HG03342 (cell line): Measurements from ENCODE around the gene SIPA1L3.
"Not testable (repeated sequence)": the region's sequence is repeated elsewhere in the genome, so short reads cannot be mapped to it uniquely, and the experiment has no call there.

Experiments
- ATAC-seq: cut with Tn5 transposase; IDR thresholded peaks from one replicate; pipeline ENCODE4 v1.9.1; 2021; ENCODE audit warnings: mild to moderate bottlenecking, moderate library complexity; ENCODE audit not compliant: unreplicated experiment

The SIPA1L3 gene

GRCh38 chr19:38061294-38061693 lies 154.3 kb downstream of the SIPA1L3 start:
- no peak for ATAC-seq

GRCh38 chr19:38062959-38063761 lies 156.2 kb downstream of the SIPA1L3 start:
- no peak for ATAC-seq

- no peak for ATAC-seq
These were observed 156.9 kb downstream of the SIPA1L3 start for GRCh38 chr19:38063928-38064327.

GRCh38 chr19:38064661-38065425 lies 157.8 kb downstream of the SIPA1L3 start:
- no peak for ATAC-seq

DNA sequence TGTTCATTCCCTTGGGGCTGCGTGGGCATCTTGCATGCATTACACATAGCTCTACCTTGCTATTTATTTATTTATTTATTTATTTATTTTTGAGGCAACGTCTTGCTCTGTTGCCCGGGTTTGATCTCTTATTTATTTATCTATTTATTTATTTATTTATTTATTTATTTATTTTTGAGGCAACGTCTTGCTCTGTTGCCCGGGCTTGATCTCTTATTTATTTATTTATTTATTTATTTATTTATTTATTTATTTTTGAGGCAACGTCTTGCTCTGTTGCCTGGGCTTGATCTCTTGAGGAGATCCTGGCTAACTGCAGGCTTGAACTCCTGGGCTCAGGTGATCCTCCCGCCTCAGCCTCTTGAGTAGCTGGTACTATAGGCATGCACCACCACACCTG lies 158.8 kb downstream of the SIPA1L3 start:
- not testable (repeated sequence) for ATAC-seq

DNA sequence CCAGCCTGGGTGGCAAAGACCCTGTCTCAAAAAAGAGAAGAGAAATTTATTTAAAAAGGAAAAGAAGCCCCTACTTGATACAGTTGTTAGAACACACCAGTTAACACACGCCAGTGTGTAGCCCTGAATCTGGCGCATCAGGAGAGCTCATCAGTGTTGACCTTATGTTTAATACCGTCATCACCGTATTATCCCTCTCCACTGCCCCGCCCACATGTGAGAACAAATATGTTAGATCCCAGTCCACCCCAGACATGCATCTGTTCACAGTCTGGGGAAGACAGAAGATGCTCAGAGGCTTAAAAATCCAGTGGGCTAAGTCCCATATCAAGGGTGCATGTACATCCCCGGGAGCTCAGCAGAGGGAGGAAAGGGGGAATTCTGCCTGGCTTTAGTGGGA lies 161.8 kb downstream of the SIPA1L3 start:
- ATAC-seq: no peak

DNA sequence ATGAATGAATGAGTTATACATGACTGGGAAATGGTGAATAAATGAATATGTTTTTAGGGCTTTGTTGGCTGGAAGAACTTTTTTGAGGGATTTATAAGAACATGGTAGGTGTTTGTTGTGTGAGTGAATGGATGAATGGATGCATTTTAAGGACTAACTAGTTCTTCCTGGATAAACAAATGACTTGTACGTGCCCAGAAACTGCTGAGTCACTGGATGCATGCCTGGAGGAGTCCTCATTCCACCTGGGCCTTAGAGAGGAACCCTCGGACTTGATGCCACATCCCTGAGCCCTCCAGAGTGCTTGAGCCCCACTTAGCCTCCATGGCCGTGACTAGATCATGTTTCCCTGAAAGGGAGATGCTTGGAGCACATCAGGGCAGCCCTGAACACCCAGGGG lies 163.6 kb downstream of the SIPA1L3 start:
- no peak for ATAC-seq

DNA sequence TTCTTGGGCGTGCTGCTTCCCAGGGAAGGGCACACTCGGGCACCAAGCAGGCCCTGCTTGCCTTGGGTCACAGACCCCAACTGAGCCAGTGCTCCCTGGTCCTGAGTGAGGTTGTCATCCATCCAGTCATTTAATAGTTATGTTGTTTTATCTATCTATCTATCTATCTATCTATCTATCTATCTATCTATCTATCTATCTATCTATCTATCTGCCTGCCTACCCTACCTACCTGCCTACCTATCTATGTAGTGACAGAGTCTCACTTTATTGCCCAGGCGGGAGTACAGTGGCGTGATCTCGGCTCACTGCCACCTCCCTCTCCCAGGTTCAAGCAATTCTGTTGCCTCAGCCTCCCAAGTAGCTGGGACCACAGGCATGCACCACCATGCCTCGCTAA lies 164.0 kb downstream of the SIPA1L3 start:
- not testable (repeated sequence) for ATAC-seq

- ATAC-seq: no peak
These were observed 164.6 kb downstream of the SIPA1L3 start for GRCh38 chr19:38071647-38072046.

DNA sequence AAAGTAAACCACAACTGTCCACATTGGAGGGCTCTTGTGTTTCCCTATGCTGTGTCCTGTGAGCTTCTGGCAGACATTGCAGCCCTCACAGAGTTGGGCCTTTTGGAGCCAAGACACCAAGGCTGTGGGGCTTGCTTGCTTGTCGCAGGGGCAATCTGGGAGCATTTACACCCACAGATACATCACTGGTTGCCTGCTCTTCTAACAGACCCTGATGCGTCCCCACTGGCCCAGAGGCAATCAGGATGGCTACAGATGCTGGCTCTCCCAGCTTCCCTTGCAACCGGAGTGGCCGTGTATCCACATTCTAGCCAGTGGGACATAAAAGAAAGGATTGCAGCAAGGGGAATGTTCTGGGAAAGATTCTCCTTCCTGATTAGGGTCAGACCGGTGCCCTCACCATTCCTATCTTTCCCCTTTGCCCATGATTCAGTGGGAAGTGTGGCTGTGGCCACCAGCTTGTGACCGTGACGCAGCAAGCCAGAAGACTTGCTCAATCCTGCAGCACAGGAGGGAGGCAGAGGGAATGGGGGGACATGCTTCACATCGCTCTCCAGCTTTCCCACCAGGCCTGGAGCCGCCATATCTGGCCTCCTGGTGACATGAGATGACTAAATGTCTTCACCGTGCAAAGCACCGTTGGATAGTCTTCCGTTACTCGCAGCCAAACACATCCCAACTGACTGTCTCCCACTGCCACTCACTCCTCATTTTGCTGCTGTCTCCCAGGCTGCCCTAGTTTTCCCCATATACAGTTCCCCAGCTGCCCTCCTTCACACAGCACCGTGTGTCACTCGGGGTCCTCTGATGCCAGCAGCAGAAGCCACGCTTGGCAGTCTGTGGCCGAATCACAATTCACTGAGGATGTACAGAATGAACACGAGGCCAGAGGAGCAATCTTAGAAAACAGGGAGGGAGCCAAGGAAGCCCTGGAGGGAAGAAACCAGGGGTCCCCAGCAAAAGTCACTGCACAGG lies 166.1 kb downstream of the SIPA1L3 start:
- no peak for ATAC-seq

GRCh38 chr19:38073841-38074685 lies 167.1 kb downstream of the SIPA1L3 start:
- no peak for ATAC-seq

- ATAC-seq: no peak
These were observed 169.3 kb downstream of the SIPA1L3 start for GRCh38 chr19:38076337-38076736.

- ATAC-seq: no peak
These were observed 171.4 kb downstream of the SIPA1L3 start for GRCh38 chr19:38078302-38078930.

DNA sequence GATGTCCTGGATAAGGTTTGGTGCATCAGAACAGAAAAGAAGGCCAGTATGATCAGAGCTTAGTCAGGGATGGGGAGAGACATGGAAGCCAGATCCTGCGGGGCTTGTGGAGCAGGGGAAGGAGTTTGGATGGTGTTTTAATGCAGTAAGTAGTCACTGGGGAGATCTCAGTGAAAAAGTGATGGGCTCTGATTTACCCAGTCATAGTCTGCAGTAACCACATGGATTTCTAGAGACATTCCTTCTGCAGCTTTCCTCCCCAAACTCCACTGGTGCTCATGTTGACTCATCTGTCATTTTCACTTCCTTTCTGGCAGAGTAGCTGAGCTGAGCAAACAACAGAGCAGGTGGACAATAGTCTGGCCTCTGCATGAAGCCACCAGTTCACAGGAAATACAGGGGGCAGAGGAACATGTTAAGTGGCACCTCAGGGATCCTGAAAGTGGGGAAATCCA lies 172.9 kb downstream of the SIPA1L3 start:
- ATAC-seq: peak; percentile 59

DNA sequence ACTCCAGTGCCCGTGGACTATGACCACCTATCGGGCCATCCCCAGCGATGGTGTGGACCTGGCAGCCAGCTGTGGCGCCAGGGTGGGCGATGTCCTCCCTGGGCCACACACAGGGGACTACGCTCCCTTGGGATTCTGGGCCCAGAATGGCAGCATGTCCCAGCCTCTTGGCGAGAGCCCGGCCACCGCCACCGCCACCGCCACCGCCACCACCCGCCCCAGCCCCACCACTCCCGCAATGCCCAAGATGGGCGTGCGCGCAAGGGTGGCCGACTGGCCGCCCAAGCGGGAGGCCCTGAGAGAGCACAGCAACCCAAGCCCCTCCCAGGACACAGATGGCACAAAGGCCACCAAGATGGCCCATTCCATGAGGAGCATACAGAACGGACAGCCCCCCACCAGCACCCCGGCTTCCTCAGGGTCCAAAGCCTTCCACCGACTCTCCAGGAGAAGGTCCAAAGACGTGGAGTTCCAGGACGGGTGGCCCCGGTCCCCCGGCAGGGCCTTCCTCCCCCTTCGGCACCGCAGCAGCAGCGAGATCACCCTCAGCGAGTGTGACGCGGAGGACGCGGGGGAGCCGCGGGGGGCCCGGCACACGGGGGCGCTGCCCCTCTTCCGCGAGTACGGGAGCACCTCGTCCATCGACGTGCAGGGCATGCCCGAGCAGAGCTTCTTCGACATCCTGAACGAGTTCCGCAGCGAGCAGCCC lies 174.7 kb downstream of the SIPA1L3 start:
- ATAC-seq: no peak

GRCh38 chr19:38082256-38083118 lies 175.5 kb downstream of the SIPA1L3 start:
- no peak for ATAC-seq

DNA sequence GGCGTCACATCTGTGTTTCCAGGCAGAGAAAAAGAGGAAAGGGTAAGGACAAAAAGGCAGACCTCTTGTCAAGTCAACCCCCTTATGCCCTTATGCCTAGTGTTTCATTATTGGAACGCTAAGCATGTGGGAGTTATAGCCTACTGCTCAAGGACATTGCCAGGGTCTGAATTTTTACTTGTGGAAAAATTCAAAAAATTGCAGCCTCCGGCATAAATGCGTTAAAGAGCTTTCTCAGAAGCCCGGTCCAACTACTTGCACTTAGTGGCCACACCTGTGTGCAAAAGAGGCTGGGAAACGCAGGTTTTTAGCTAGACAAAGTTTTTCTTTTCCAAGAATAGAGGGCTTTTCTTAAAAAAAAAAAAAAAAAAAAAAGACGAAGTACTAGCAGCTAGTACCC lies 177.2 kb downstream of the SIPA1L3 start:
- no peak for ATAC-seq

- no peak for ATAC-seq
These were observed 182.4 kb downstream of the SIPA1L3 start for GRCh38 chr19:38089440-38089839.
